Activated T-helper 1 cell treated with anti-CD3 and anti-CD28 coated beads, Interleukin-12 subunit alpha, Interleukin-12 subunit beta, Interleukin-2, Interleukin-4 antibody, amounts not matched to agents 30 ng/mL and 10 ng/mL and 1 ng/mL, durations not matched to agents 14 hours and 24 hours and 36 hours (primary cell): ENCODE data around the gene CSNK2A1. TPM values are rescaled to one million over a fixed set of nuclear protein-coding genes. Genes with fewer than 3 reads are reported as not detected.

Source experiments
- DNase-seq: peaks from one replicate; pipeline ENCODE4 v3.0.0; 2021; ENCODE audit warnings: low spot score
- H3K27ac Mint-ChIP-seq: one replicate; pipeline ENCODE4 v1.8.0; 2021; ENCODE audit warnings: mild to moderate bottlenecking, mixed read lengths
- H3K27me3 Mint-ChIP-seq: one replicate; pipeline ENCODE4 v1.8.0; 2022; ENCODE audit warnings: mild to moderate bottlenecking, moderate library complexity, mixed read lengths; ENCODE audit not compliant: insufficient read depth
- H3K36me3 Mint-ChIP-seq: one replicate; pipeline ENCODE4 v1.8.0; 2021; ENCODE audit warnings: low read depth, mixed read lengths
- H3K4me1 Mint-ChIP-seq: one replicate; pipeline ENCODE4 v1.8.0; 2021; ENCODE audit warnings: low read depth, mixed read lengths
- H3K4me3 Mint-ChIP-seq: one replicate; pipeline ENCODE4 v1.8.0; 2021; ENCODE audit warnings: mild to moderate bottlenecking, moderate library complexity, mixed read lengths
- H3K9me3 Mint-ChIP-seq: one replicate; pipeline ENCODE4 v1.8.0; 2021; ENCODE audit warnings: mixed read lengths
- intact Hi-C: fragments of 100-400 bp; cut with micrococcal nuclease; formaldehyde crosslinking; loops from one replicate; pipeline ENCODE4 v1.15.1; 2024
- total RNA-seq: library from RNA; stranded (reverse); gene quantifications from 2 replicates; pipeline ENCODE4 v1.2.3, GENCODE V29; 2022

The CSNK2A1 gene
- total RNA-seq, 1 donor from 2014 or later = 181 TPM

- Mint-ChIP-seq H3K4me3 (no peak overlapping the region), H3K27ac (no peak overlapping the region), H3K27me3 (no peaks in the 10 kb centered on the region), H3K9me3 (no peaks in the 10 kb centered on the region), H3K36me3 (peaks cover 68% of the 10 kb centered on the region), H3K4me1 (peaks cover 54% of the 10 kb centered on the region)
- intact Hi-C loops = no loop called here
- no peak for DNase-seq
Observed at GRCh38 chr20:444117-444516, 99.5 kb downstream of the CSNK2A1 start.

GRCh38 chr20:443223-443775 lies 100.3 kb downstream of the CSNK2A1 start:
- DNase-seq = no peak
- peaks cover 76% of the 10 kb centered on the region for H3K36me3 Mint-ChIP-seq
- peaks cover 63% of the 10 kb centered on the region for H3K4me1 Mint-ChIP-seq
- H3K4me3 Mint-ChIP-seq = no peak overlapping the region
- peak overlapping the region; percentile 44 for H3K27ac Mint-ChIP-seq
- no peaks in the 10 kb centered on the region for H3K9me3 Mint-ChIP-seq
- intact Hi-C loops = no loop called here
- no peaks in the 10 kb centered on the region for H3K27me3 Mint-ChIP-seq

- peaks cover 79% of the 10 kb centered on the region for H3K36me3 Mint-ChIP-seq
- DNase-seq = no peak
- peaks cover 72% of the 10 kb centered on the region for H3K4me1 Mint-ChIP-seq
- no peak overlapping the region for H3K27ac Mint-ChIP-seq
- no peaks in the 10 kb centered on the region for H3K27me3 Mint-ChIP-seq
- H3K9me3 Mint-ChIP-seq = no peaks in the 10 kb centered on the region
- H3K4me3 Mint-ChIP-seq = no peak overlapping the region
- intact Hi-C loops = no loop called here
Observed at GRCh38 chr20:440636-441035, 103.0 kb downstream of the CSNK2A1 start.

GRCh38 chr20:440148-440547 lies 103.4 kb downstream of the CSNK2A1 start:
- no peak for DNase-seq
- Mint-ChIP-seq H3K9me3 (no peaks in the 10 kb centered on the region), H3K27ac (peak overlapping the region; percentile 85), H3K4me3 (peak overlapping the region; percentile 23), H3K4me1 (peaks cover 72% of the 10 kb centered on the region), H3K36me3 (peaks cover 77% of the 10 kb centered on the region), H3K27me3 (no peaks in the 10 kb centered on the region)
- intact Hi-C loops = no loop called here

GRCh38 chr20:438571-439469 lies 104.8 kb downstream of the CSNK2A1 start:
- Mint-ChIP-seq H3K4me1 (peaks cover 79% of the 10 kb centered on the region), H3K27ac (peak overlapping the region; percentile 85), H3K9me3 (no peaks in the 10 kb centered on the region), H3K4me3 (peak overlapping the region; percentile 77), H3K36me3 (peaks cover 77% of the 10 kb centered on the region), H3K27me3 (no peaks in the 10 kb centered on the region)
- DNase-seq = peak; percentile 58
- intact Hi-C loops = loop anchor here (1.0 kb wide), 1 partner anchor 23 kb away; the partner anchor contains the start of gene TBC1D20

GRCh38 chr20:437787-438486 lies 105.7 kb downstream of the CSNK2A1 start:
- Mint-ChIP-seq H3K36me3 (peaks cover 79% of the 10 kb centered on the region), H3K27ac (peak overlapping the region; percentile 85), H3K4me3 (peak overlapping the region; percentile 77), H3K27me3 (no peaks in the 10 kb centered on the region), H3K9me3 (no peaks in the 10 kb centered on the region), H3K4me1 (peaks cover 81% of the 10 kb centered on the region)
- no peak for DNase-seq
- intact Hi-C loops = loop anchor here (1.0 kb wide), 1 partner anchor 24 kb away; the partner anchor contains the start of gene TBC1D20

GRCh38 chr20:436476-436875 lies 107.1 kb downstream of the CSNK2A1 start:
- DNase-seq = no peak
- Mint-ChIP-seq H3K27ac (no peak overlapping the region), H3K36me3 (peaks cover 71% of the 10 kb centered on the region)

GRCh38 chr20:435558-435957 lies 108.0 kb downstream of the CSNK2A1 start:
- Mint-ChIP-seq H3K4me1 (peaks cover 91% of the 10 kb centered on the region), H3K4me3 (no peak overlapping the region), H3K27ac (peak overlapping the region; percentile 49), H3K9me3 (no peaks in the 10 kb centered on the region), H3K27me3 (no peaks in the 10 kb centered on the region), H3K36me3 (peaks cover 71% of the 10 kb centered on the region)
- no peak for DNase-seq
- intact Hi-C loops = no loop called here

More at GRCh38 chr20:436476-436875, 107.1 kb downstream of the CSNK2A1 start:
- H3K4me3 Mint-ChIP-seq = no peak overlapping the region
- intact Hi-C loops = no loop called here
- no peaks in the 10 kb centered on the region for H3K27me3 Mint-ChIP-seq
- no peaks in the 10 kb centered on the region for H3K9me3 Mint-ChIP-seq
- peaks cover 91% of the 10 kb centered on the region for H3K4me1 Mint-ChIP-seq

GRCh38 chr20:434661-435419 lies 108.8 kb downstream of the CSNK2A1 start:
- Mint-ChIP-seq H3K27me3 (no peaks in the 10 kb centered on the region), H3K27ac (peak overlapping the region; percentile 98), H3K4me1 (peaks cover 91% of the 10 kb centered on the region), H3K4me3 (peak overlapping the region; percentile 51), H3K9me3 (no peaks in the 10 kb centered on the region), H3K36me3 (peaks cover 72% of the 10 kb centered on the region)
- intact Hi-C loops = no loop called here
- no peak for DNase-seq

- Mint-ChIP-seq H3K4me1 (peaks cover 86% of the 10 kb centered on the region), H3K27ac (peak overlapping the region; percentile 98)
Observed at GRCh38 chr20:434221-434620, 109.4 kb downstream of the CSNK2A1 start.

GRCh38 chr20:433300-433975 lies 110.2 kb downstream of the CSNK2A1 start:
- H3K27ac Mint-ChIP-seq = peak overlapping the region; percentile 98
- H3K4me1 Mint-ChIP-seq = peaks cover 79% of the 10 kb centered on the region
- no peaks in the 10 kb centered on the region for H3K9me3 Mint-ChIP-seq
- intact Hi-C loops = loop anchor here (1.0 kb wide), 7 partner anchors 26 to 136 kb away; partner anchors contain the start of genes SOX12, TBC1D20 and ZCCHC3
- H3K36me3 Mint-ChIP-seq = peaks cover 62% of the 10 kb centered on the region
- DNase-seq = peak; percentile 62
- peak overlapping the region; percentile 66 for H3K4me3 Mint-ChIP-seq
- H3K27me3 Mint-ChIP-seq = no peaks in the 10 kb centered on the region

More at GRCh38 chr20:434221-434620, 109.4 kb downstream of the CSNK2A1 start:
- intact Hi-C loops = no loop called here
- Mint-ChIP-seq H3K36me3 (peaks cover 68% of the 10 kb centered on the region), H3K9me3 (no peaks in the 10 kb centered on the region), H3K4me3 (peak overlapping the region; percentile 51), H3K27me3 (no peaks in the 10 kb centered on the region)
- no peak for DNase-seq
